HG02642 (cell line): ENCODE results near the gene SCYGR2.

Experiments used
- ATAC-seq: cut with Tn5 transposase; IDR thresholded peaks from one replicate; pipeline ENCODE4 v1.9.1; 2021; ENCODE audit warnings: mild to moderate bottlenecking; ENCODE audit not compliant: unreplicated experiment, poor library complexity

Gene SCYGR2

DNA sequence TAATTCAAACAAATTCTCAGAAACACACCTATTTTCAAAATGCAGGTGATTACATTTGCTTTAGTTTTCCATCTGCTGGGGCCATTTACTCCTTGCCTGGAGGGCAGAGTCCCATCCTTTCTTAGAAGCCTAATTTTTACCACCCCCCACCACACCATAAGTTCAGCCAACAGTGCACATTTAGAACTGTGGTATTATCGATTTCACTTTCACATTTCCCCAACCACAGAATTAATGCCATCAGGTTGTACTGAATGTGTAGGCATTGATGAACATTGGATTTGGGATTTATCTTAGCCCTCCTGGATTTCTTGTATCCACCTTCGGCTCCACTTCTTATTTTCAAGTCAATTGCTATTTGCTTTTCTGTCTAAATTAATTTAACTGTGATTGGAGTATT lies 11.4 kb downstream of the SCYGR2 start:
- no peak for ATAC-seq

DNA sequence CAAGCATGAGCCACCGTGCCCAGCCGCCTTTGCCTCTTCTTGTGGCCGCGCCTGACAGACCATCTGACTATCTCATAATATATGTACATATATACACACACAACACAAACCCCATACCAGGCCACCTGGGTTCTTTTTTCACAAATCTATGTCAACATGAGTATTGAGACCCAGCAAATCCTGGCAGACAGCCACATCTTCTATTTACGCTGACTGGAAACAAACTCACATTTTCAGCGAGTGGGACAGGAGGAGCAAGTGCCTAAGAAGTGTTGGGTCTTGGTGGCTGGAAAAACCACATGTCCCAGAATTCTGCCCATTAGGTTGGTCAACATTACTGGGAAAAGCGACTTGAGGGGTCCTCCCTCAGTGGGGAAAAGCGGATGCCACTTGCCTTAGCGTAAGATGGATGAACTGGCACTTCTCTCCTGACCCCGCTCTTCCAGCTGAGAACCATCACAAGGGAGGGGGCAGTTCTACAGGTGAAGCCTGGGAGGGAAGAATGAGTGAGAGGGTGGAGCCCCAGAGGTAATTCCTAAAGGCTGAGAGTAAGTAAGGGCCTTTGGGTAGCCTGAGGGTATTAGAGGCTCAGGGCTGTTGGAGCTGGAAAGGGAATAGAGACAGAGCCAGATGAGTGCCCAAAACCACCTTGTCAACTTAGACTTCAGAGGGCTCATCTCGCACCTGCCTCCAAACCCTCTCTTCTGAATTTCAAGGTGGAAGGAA lies 14.0 kb downstream of the SCYGR2 start:
- no peak for ATAC-seq

DNA sequence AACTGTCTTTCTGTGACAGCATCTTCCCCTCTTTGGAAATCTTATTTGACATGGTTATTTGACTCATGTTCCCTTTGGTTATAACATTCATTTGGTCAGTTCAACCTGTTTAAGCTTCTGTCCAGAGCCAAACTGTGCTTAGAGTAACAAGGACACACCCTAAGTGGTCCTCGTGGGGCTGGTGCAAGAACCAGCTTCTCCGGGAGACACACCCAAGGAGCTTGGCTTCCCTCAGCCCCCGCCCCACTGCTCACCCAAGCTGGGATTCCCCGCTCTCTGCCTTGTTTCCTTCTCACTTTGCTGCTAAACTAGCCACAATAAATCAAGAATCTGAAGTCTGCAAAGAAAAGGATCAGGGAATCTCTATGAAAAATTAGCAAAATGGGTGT lies 14.6 kb downstream of the SCYGR2 start:
- ATAC-seq = no peak

DNA sequence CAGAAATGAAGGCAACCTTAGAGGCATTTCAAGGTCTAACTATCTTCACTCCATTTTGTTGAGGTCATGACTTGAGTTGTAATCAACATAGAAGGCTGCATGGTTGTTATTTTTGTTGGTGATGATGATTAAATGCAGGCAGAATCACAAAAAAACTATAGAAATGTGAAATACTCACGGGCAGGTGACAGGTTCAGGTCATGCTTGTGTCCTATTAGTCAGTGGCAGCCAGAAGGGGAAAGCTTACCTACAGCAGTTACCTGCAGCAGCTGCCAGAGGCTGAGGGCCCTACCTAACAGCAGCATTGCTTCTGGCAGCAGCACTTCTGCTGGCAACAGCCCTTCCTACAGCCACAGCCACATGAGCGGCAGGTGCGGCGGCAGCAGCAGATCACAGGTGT lies 15.6 kb downstream of the SCYGR2 start:
- no peak for ATAC-seq

DNA sequence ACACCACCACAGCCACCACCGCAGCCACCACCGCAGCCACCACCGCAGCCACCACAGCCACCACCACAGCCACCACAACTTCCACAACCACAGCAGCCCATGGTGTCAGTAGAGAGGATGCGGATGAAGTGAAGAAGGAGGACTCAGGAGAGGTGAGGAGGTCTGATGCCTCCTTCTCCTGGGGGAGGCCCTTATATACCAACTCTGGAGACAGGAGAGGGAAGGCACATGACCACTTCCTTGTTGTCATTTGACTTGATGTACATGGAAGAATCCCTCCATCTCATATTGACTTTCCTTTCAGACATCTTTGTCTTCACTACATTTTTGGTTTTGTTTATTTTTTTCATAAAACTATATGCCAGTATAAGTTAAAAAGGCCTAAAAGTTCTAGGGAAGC lies 16.0 kb downstream of the SCYGR2 start, which contains the start of gene SCYGR3:
Gene SCYGR3 (minus strand): TSS at position 101 of the 400 bp plus-strand sequence. CDS start 0 bp downstream, at position 101.
- ATAC-seq = no peak

DNA sequence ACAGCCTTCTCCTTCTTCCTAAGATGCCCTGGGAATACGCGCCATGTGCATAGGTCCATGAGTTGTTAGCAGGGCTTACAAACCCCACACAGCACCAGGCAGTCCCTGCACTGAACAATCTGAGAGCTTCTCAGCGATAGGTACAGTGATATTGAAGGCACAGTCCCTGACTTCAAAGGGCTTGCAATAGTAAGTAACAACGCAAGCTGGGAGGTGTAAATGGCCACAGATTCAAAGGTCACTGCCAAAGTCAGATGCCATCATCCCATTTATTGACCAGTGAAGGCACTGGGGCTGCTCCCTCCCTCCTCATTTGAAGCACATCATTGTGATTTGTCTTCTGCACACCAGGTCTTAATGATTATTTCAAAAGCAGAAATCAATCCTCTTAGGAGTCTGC lies 16.5 kb downstream of the SCYGR2 start:
- no peak for ATAC-seq

DNA sequence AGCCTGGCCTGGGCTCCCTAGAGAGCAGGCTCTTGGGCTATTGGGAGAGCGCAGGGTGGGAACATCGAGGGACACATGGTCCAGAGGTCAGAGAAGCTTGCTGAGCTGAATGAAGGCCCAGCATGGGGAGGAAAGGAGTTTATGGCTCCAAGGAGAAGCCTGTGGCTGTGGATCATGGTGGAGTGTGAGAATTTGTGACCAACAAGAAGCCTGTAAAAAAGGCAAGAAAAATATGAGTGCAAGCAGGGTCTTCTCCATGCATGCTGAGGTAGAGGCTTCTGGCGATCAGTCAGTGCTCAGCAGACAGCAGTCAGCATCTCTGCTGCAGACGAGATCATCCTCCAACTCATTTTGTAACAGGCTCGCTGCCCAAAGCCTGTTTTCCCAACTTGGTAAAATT lies 17.2 kb downstream of the SCYGR2 start:
- no peak for ATAC-seq

DNA sequence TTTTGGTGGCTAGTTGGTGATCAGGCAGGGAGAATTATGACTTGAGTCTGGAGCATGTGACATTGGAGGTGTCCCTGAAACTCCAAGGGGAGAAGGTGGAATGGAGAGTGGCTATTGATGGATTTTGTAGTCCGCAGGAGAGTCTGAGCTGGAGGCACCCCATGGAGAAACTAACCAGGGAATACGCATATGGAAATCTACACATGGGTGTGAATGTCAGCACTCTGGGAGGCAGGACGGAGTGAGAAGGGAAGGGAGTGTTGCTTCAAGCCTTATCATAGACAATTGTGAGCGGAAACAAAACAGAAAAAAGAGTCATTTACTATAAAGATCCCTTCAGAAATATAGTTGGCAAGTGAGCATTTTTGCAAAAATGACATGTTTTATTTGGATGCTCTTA lies 17.9 kb downstream of the SCYGR2 start:
- no peak for ATAC-seq

DNA sequence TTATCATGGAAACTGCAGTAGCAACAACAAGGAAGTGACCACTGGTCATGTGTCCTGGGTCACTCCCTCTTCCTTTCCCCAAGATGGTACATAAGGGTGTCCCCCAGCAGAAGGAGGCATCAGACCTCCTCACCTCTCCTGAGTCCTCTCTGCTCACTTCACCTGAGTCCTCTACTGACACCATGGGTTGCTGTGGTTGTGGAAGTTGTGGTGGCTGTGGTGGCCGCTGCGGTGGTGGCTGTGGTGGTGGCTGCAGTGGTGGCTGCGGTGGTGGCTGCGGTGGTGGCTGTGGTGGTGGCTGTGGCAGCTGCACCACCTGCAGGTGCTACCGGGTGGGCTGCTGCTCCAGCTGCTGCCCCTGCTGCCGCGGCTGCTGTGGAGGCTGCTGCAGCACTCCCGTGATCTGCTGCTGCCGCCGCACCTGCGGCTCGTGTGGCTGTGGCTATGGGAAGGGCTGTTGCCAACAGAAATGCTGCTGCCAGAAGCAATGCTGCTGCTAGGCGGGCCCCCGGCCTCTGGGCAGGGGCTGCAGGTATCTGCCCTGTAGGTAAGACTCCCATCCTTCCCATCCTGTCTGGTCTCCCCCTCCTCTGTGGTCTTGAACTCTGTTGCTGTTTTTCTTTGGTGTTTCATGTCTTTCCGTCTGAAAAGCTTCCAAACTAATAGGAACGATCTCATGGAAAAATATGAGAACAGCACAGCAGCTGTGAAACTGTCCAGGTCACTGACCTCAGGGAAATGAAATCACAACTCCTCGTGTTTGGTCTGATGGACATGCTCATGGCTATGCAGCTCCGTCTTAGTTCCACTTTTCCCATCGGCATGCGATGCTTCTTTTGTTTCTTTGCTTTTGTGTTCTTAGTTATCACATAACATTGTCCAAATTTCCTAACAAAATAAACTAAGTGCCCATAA lies 18.9 kb downstream of the SCYGR2 start, which contains the start of gene SCYGR4:
Gene SCYGR4 (plus strand): TSS at position 183 of the 915 bp plus-strand sequence. CDS start 0 bp downstream, at position 183.
- ATAC-seq = no peak

DNA sequence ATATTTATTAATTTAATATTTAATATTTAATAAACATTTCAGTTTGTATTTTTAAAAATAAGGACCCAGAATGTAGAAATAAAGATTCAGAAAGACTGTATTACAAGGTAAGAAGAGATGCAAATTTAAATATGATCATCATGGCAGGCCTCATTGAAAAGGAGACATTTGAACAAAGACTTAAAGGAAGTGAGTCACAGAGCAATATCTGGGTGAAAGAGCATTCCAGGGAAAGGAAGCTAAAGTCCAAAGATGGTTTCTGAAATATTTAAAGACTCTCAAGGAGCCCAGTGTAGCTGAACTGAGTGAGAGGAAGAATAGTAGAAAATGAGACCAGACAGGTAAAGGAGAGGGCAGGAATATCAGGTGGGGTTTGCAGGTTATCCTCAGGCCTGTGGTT lies 24.5 kb downstream of the SCYGR2 start:
- no peak for ATAC-seq

DNA sequence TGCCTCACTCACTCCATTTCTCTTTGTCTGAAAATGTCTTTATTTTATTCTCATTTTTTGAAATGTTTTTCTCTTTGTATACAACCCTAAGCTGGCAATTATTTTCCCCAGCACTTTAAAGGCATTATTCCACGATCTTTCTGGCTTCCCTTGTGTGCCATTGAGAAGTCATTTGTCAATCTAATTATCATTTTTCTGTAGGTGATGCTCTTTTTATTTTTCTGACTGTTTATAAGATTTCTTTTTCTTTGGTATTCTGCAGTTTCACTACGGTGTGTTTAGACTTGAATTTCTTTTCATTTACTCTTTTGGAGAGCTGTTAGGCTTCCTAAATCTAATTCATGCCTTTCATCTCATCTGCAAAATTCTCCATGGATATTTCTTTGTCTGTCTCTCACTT lies 26.7 kb downstream of the SCYGR2 start:
- ATAC-seq = no peak

DNA sequence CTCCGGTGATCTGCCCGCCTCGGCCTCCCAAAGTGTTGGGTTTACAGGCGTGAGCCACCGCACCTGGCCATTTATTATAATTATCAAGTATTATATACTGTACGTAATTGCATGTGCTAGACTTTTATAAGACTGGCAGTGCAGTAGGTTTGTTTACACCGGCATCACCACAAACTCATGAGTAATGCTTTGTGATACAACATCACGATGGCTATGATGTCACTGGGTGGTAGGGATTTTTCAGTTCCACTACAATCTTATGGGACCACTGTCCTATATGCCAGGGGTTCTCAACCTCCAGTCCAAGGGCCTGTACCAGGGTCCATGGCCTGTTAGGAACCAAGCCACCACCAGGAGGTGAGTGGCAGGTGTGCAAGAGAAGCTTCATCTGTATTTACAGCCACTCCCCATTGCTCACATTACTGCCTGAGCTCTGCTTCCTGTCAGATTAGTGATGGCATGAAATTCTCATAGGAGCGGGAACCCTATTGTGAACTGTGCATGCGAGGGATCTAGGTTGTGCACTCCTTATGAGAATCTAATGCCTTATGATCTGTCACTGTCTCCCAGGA lies 28.0 kb downstream of the SCYGR2 start:
- ATAC-seq = no peak

DNA sequence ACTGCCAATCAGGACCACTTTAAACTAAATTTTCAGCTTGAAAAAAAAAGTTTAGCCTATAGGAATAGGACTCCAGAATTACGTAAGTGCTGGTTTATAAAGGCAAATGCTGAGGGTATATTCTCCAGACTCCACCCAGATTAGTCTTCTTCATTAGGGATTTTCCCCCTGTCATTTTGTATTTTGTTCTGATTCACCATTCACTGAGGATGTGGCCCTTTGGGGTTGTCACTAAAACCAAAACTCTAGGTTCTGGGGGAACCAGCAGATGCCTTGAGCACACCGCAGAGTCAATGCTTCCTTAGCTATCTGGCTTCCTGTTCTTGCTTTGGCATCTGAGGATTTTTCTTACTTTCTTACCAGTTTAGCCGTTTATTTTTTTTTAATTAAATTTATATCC lies 29.1 kb downstream of the SCYGR2 start:
- ATAC-seq = peak; percentile 92

DNA sequence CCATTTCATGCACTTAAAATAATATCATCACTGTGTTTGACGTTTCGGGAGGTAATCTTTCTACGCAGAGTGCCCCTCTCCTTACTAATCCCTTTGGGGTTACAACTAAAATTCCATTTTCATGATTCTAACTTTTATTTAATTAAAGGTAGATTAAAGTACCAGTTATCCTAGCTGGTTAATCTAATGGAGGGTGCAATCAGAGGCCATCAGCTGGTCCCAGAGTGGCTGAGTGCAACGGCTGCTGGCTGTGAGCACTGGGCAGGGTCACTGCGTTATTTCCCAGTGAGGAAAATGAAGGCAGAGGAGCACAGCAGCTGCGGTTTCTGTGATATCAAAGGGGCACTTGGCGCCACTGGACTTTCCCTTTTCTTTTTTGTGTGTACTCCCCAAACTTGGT lies 30.7 kb downstream of the SCYGR2 start:
- ATAC-seq = no peak

DNA sequence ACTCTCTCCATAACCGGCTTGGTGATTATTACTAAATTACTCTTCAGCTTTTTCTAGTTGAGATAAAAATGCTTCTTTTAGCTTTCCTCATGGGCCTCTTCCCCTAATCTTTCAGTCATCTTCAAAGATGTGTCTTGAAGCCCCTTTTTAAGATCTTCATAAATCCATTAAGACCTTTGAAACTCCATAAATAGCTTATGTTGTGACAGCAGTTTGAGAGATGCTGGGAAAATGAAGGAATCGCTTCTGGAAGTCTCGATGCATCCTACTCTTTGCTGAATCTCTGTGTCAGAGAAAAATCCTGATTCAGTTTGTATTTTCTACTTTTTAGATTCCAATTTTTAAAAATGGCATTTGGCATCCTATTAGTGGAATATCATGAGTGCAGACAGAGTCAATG lies 31.6 kb downstream of the SCYGR2 start:
- no peak for ATAC-seq

DNA sequence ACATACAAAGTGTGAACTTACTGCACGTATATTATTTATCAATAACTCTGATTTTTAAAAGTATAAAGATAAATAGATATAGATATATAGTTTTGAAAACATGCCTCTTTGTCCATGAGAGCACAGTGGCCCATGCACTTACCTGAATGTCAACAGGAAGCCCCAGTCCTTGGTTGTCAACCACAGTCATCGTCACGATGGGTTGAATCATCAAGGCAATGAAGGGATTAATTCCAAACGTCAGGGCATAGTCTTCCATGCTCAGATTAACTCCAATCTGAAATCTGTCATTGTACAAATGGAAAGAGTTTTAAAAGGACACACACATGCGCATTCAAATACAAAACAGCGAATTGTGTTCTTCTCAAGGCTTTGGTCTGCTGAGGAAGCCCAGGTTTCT lies 34.1 kb downstream of the SCYGR2 start:
- no peak for ATAC-seq

DNA sequence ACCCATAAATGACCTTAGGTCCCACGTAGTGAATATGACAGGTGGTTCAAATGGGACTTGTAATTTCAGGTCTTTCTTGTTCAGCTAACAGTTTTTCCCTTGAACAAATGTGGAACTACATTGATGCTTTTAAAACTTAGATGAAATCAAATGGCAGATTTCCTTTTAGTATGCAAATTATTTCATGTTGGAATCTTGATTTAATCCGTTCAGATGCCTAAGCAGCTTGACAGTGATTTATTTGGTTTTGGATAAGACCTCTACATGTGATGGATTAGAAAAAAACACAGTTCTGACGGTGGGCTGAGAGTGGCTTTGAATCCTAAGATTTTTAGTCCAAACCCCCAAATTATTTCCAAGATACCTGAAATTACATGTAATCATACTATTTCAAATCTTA lies 35.5 kb downstream of the SCYGR2 start:
- no peak for ATAC-seq

DNA sequence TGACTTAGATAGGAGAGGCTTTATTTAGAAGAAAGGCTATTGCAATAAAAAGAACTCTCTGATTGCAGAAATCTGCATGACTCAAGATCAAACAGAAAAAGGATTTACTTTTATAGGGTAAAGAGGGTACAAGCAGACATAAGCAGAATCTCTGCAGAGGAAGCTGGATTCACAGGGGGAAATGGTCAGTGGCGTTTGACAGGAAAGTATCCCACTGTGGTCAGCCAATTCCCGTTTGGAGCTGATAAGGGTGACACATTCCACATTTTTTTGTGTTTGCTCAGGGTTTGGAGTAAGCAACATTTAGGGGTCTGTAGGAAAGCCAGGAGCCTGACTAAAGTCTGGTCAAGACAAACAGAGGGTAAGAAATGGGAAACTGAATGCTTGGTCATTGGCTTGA lies 44.0 kb downstream of the SCYGR2 start:
- ATAC-seq = no peak

DNA sequence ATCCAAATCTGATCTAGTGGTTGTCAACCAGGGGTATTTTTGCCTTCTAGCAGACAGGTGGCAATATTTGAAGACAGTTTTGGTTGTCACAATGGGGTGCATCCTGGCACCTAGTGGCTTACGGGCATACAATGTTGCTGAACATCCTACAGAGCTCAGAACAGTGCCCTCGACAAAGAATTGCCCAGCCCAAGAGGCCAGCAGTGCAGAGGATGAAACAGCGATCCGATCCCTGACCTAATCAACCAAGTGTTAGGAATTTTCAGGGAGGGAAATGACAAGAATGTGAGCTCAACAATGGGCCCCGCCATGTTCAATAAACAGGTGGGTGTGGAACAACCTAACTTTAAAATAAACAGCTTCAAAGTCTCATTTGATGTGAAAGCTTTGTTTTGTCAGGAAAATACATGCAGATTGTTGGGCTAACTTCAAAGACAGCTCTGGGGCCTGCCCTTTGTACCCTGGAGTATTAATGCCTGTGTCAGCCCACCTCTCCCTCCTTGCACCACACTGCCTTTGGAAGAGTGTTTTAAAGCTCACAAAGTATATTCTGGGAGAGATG lies 45.4 kb downstream of the SCYGR2 start:
- no peak for ATAC-seq
